SJCRH30 (cell line): Measurements from ENCODE around the gene NNAT. TPM values are rescaled to one million over a fixed set of nuclear protein-coding genes. Genes with fewer than 3 reads are reported as not detected.

ENCODE experiments used
- DNase-seq, 2 experiments: peaks; one replicate each; pipeline ENCODE4 v3.0.0-alpha.2; 2015 to 2020
- H3K27ac ChIP-seq: fragments of 250-450 bp; sonication (Bioruptor Pico); 2 replicates; pipeline ENCODE4 v1.5.1; 2020; ENCODE audit warnings: mild to moderate bottlenecking, moderate library complexity
- H3K27me3 ChIP-seq: fragments of 250-450 bp; sonication (Bioruptor Pico); 2 replicates; pipeline ENCODE4 v1.5.1; 2020; ENCODE audit warnings: mild to moderate bottlenecking, moderate library complexity
- H3K36me3 ChIP-seq: fragments of 250-450 bp; sonication (Bioruptor Pico); 2 replicates; pipeline ENCODE4 v1.5.1; 2020; ENCODE audit warnings: mild to moderate bottlenecking, moderate library complexity
- H3K4me1 ChIP-seq: fragments of 250-450 bp; sonication (Bioruptor Pico); 2 replicates; pipeline ENCODE4 v1.5.1; 2020; ENCODE audit warnings: mild to moderate bottlenecking, moderate library complexity
- H3K4me3 ChIP-seq: fragments of 250-450 bp; sonication (Bioruptor Pico); 2 replicates; pipeline ENCODE4 v1.5.1; 2020; ENCODE audit warnings: mild to moderate bottlenecking, moderate library complexity
- H3K9me3 ChIP-seq: fragments of 250-450 bp; sonication (Bioruptor Pico); replicated peaks from 2 replicates; pipeline ENCODE4 v1.5.1; 2020; ENCODE audit warnings: mild to moderate bottlenecking, moderate library complexity
- total RNA-seq: library from RNA; depleted of rRNA; stranded (reverse); fragments of >200 nt; shearing (Covaris generic); gene quantifications from 2 replicates; pipeline ENCODE4 v1.2.3, GENCODE V29; 2014

Gene NNAT
- total RNA-seq, 1 experiment from 2014 or later, result not detected

DNA sequence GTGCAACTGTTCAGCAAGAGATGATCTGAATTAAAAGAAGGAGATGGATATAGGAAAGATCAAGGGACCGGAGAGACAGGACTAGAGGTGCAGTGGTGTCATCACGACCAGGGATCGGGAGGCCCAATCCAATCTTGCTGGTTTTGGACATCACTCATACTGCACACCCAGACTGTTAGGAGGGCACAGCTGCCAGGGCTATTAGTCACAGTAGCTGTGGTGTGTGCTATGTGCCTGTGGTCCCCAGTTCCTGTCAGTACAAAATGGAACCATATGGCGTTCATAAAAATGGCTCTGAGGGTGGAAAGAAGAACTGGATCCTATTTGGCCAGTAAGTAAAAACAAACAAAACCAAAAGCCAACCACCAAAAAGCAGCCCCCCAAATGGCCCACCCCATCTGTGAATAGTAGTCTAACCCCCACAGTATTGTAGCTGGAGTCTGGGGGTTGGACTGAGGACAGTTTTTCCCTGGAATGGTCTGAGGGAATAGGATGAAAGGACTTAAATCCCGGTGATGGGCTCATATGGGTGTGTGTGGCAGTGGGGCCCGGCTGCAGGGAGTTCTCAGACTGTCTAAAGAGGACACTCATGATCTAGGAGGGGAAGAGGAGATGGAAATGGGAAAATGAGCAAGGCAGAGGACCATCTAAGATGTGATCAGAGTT is 9.3 kb upstream of the NNAT start:
- DNase-seq, result peak; percentile 79 to 84
- no peaks in the 10 kb centered on the region for H3K27me3 ChIP-seq
- no peaks in the 10 kb centered on the region for H3K9me3 ChIP-seq
- peak overlapping the region; percentile 78 for H3K27ac ChIP-seq
- H3K36me3 ChIP-seq, result peaks cover 76% of the 10 kb centered on the region
- H3K4me3 ChIP-seq, result no peak overlapping the region
- peaks cover 54% of the 10 kb centered on the region for H3K4me1 ChIP-seq

DNA sequence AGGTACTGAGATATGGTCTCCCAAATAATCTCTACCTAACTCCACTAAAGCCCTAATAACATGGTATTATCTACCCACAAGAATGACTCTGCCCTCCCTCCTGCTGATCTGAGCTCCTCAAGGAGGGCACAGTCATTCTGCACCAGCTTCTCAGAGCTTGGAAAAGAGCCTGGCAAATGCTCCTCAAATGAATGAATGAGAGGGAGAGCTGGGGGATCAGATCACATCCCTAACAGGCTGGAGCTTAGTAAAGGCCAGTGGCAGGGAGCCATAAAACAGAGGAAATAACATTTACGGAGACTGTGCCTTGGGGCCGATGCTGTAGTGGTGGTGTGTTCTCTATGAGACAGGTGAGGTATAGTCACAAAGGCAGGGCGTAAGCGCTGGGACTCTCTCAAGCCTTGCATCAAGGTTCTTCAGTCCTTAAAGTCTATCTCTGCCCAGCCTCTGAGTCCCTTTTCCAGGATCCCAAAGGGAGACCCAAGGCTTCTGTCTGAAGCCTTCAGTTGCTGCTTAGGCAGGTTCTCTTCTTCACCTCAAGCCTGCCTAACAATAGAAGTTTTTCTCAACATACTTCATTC is 7.2 kb upstream of the NNAT start:
- peaks cover 78% of the 10 kb centered on the region for H3K36me3 ChIP-seq

DNA sequence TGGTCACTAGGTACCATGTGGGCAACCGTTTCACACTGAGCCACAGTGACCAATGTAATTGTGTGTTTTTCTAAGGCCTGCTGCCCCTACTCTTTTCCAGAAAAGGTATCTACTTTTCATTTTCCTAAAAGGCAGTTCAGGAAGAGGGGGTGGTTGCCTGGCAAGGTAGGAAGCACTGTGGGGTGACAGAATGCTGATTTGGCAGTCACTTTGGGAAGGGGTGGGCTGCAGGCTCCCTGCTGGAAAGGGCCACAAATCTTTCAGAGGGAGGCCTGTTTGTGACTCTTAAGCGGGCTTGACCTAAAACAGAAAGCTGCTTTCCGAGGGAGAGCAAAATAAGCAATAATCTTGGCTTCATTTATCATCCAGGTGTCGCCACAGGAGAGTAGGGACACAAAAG is 5.2 kb upstream of the NNAT start:
- Histone ChIP-seq H3K4me1 (peaks cover 77% of the 10 kb centered on the region), H3K9me3 (no peaks in the 10 kb centered on the region), H3K4me3 (no peak overlapping the region), H3K27me3 (no peaks in the 10 kb centered on the region), H3K36me3 (peaks cover 78% of the 10 kb centered on the region), H3K27ac (peak overlapping the region; percentile 76; the same call in 1 of the 2 replicates)
- DNase-seq, result no peak

More for the DNA sequence above, 7.2 kb upstream of the NNAT start:
- Histone ChIP-seq H3K4me1 (peaks cover 60% of the 10 kb centered on the region), H3K4me3 (no peak overlapping the region), H3K9me3 (no peaks in the 10 kb centered on the region), H3K27me3 (no peaks in the 10 kb centered on the region), H3K27ac (no peak overlapping the region)
- DNase-seq, result no peak

DNA sequence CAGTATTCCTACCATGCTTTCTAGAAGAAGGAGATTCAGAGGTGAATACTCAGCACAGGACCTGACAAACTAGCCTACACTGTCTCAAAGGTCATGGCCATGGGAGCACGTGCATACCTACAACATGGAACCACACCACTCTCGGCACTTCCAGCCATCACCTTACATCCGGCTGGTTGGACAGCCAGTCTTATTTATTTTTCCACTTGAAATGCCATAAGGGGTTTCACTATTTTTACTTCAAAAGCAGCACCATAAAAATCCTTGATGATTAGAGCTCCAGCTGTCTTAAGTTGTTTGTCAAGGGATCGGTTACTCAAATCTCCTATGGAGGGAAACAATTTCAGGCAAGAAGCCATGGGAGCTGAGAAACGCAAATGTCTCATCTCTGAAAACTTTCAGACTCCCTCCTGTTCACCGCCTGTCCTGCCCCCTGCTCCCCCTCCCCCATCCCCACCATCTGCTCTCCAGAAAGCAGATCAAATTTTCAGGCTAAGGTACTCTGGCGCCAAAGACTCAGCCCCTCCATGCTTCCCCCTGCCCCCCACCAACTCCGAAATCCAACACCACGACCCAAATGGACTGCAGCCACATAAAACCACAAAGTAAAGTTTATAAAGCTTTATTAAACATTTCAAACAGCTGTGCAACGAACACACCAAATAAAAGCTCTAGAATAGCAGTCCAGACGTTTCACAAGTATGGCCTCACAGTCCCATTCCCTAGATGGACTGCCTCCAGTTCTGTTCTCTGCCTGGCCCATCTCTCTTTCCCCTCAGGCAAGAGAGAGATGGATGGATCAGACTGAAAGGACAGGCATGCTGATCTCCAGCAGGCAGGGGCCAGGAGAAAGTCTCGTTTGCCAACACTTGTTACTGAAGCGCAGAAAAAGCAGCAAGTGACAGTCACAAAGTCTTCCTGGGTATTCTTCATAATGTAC is 4.0 kb upstream of the NNAT start:
- H3K4me3 ChIP-seq, result no peak overlapping the region
- peaks cover 79% of the 10 kb centered on the region for H3K36me3 ChIP-seq
- H3K9me3 ChIP-seq, result no peaks in the 10 kb centered on the region
- H3K4me1 ChIP-seq, result peaks cover 67% of the 10 kb centered on the region
- peak; percentile 96 to 97 for DNase-seq
- peak overlapping the region; percentile 76 for H3K27ac ChIP-seq
- H3K27me3 ChIP-seq, result no peaks in the 10 kb centered on the region

DNA sequence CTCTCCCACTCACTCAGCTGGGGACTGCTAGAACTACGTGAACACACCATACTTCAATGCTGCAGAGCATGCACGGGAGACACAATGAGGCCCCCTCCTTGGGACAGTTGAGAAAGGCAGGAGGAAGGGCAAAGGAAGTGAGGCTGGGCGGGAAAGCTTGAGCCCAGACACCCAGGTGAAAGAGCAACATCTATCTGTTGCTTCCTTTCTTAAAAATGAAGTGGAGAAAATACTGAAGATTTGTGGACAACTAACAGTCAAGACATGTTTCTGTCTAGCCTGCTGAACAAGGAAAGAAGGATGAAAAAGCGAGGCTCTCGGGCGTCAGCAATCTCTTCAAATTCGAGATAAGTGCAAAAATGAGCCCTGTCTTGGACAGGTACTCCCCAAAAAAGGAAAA is 3.0 kb upstream of the NNAT start:
- no peaks in the 10 kb centered on the region for H3K27me3 ChIP-seq
- peak overlapping the region; percentile 76 for H3K27ac ChIP-seq
- H3K4me3 ChIP-seq, result no peak overlapping the region
- DNase-seq, result peak in 1 of 2 experiments; percentile 50
- no peaks in the 10 kb centered on the region for H3K9me3 ChIP-seq
- H3K4me1 ChIP-seq, result peaks cover 57% of the 10 kb centered on the region
- peaks cover 76% of the 10 kb centered on the region for H3K36me3 ChIP-seq

DNA sequence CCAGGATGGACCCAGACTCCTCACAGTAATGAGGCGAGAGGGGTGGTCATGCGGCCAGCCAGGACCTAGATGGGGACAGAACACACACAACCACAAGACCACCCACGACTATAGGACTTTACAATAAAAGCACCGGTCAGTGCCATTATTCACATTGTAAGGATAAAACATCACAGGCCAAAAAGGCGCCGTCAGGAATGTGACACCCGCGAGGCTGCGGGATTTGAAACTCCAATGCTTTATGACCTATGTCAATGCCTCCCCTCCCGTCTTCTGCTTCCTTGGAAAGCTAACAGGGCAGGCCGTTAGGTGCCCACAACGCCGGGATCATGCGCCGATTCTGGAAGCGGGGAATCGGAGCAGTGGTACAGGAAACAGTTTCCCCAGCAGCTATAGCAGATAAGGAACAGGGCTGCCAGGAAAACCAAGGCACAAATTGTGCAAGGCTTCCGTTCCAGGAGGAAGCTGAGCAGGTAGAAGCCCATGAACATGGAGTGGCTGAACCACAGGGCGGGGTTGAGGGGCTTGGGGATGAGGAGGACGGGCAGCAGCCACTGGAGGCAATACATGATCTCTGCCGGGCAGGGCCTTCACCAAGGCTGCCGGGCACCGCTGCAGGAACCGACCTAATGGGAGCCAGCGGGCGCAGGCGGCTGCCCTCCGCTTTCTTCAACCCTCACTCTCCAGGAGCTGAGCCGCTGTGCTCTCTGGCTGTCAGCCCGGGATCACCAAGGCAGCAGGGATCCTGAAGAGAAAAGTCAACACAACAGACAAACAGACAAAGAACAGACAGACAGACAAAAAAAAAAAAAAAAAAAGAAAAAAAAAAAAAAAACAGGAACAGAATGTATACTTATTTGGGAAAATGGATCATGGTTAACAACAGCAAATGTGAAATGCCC is 2.2 kb upstream of the NNAT start:
- Histone ChIP-seq H3K27me3 (no peaks in the 10 kb centered on the region), H3K4me3 (no peak overlapping the region), H3K27ac (peak overlapping the region; percentile 76), H3K36me3 (peaks cover 74% of the 10 kb centered on the region), H3K4me1 (peaks cover 57% of the 10 kb centered on the region), H3K9me3 (no peaks in the 10 kb centered on the region)
- peak; percentile 70 to 72 for DNase-seq

DNA sequence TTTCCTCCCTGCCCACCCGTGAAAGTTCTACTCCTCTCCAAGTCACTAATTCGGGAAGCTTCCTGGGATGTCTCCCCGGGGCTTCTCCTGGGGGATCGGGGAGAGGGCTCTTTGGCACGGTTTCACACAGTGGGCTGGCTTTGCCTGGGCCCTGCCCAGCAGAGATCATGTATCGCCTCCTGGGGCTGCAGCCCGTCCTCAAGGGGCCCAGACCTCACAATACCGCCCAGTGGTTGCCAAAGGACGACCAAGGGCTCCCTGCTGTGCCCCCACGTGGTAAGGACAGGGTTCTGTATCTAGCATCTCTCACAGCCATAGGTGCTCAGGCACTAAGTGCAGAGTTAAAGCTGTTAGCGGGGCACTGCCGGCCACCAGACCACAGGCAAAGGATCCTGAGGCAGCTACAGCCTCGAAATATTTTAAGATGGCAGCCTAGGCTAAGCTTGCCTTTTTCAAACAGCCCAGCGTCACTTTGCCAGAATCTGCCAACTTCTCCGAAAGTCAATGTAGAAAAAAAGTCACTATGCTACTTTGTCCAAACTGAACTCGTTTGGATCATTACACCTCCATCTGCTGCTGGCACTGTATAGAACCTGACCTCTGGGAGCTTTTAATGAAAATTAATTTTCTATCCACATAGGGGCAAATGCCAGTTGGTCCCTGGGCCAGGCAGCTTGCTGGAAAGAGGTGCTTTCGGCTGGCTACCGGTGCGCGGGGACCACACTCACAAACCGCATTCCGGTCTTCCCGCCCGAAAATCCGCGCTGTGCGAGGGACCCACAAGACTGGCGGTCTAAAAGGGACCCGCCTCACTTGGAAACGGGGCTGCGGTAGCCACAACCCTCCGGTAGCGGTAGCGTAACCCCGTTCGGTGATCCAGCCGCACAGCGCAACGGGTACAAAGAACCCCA is 1.3 kb upstream of the NNAT start:
- Histone ChIP-seq H3K4me1 (peaks cover 64% of the 10 kb centered on the region), H3K36me3 (peaks cover 65% of the 10 kb centered on the region), H3K9me3 (no peaks in the 10 kb centered on the region), H3K27ac (peak overlapping the region; percentile 76), H3K4me3 (no peak overlapping the region), H3K27me3 (no peaks in the 10 kb centered on the region)
- DNase-seq, result peak; percentile 95 to 97

DNA sequence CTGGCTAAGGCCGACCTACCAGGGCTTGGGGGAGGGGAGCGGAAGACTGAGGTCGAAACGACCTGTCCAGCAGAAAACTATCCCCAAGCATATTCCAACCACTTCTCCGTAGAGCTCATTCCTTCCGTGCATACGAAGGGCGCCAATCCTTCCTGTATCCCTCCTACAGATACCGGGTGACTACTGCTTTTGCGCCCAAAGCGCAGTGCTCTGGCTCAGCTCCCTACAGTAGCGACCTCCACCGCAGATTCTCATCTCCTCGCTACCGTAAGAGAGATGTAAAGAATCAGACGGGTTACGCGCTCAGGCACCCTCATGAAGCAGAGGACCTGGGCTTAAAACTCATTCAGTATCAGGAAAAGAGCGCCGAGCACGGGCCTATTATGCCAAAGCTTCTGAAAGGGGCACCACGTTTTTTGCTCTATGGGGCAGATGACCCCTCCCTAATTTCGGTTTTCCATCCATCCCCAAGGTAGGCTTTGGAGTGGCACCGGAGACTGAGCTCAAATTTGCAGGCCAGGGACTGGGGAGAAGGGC is 563 bp upstream of the NNAT start:
- Histone ChIP-seq H3K27me3 (no peaks in the 10 kb centered on the region), H3K36me3 (peaks cover 57% of the 10 kb centered on the region), H3K4me1 (peaks cover 67% of the 10 kb centered on the region), H3K4me3 (no peak overlapping the region), H3K9me3 (no peaks in the 10 kb centered on the region), H3K27ac (no peak overlapping the region)
- no peak for DNase-seq

DNA sequence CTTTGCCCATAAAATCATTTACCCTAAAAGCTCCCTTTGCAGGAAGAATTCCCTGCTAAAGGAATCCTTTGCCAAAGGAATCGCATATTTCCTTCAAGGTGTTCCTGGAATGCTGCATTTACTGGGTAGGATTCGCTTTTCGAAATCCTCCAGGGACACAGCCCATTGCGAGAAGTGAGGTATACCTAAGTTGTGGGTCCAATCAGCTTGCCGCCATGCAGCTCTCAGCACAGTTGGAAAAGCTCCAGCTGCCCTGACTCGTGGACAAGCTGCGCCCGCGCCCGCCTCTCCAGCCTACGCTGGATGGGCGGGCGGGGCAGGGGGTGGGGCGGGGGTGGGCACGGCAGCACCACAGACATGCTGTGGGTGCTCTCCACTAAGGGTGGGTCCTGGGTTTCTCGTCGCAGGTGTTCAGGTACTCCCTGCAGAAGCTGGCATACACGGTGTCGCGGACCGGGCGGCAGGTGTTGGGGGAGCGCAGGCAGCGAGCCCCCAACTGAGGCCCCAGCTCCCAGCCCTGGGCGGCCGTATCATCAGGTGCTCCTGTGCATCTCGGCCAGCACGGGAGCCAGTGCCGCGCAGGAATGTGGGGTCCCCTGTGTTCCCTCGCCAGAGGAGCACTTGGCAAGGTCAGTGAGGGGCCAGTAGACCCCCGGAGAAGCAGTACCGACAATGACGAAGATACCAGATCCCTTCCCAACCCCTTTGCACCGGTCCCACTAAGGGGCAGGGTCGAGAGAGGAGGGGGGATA is 1.4 kb downstream of the NNAT start:
- H3K36me3 ChIP-seq, result peaks cover 47% of the 10 kb centered on the region
- DNase-seq, result no peak
- peaks cover 54% of the 10 kb centered on the region for H3K4me1 ChIP-seq
- H3K27me3 ChIP-seq, result no peaks in the 10 kb centered on the region
- H3K9me3 ChIP-seq, result no peaks in the 10 kb centered on the region
- no peak overlapping the region for H3K27ac ChIP-seq
- H3K4me3 ChIP-seq, result no peak overlapping the region

DNA sequence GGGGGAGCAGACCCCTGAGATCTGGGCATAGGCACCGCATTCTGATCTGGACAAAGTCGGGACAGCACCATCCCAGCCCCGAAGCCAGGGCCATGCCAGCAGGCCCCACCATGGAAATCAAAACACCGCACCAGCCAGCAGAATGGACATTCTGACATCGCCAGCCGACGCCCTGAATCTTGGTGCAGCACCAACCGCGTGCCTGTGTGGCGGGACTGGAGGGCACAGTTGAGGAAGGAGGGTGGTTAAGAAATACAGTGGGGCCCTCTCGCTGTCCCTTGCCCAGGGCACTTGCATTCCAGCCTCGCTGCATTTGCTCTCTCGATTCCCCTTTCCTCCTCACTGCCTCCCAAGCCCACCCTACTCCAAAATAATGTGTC is 2.0 kb downstream of the NNAT start:
- Histone ChIP-seq H3K27ac (no peak overlapping the region), H3K4me3 (no peak overlapping the region), H3K4me1 (peaks cover 48% of the 10 kb centered on the region), H3K9me3 (no peaks in the 10 kb centered on the region), H3K36me3 (peaks cover 43% of the 10 kb centered on the region), H3K27me3 (no peaks in the 10 kb centered on the region)
- DNase-seq, result no peak

DNA sequence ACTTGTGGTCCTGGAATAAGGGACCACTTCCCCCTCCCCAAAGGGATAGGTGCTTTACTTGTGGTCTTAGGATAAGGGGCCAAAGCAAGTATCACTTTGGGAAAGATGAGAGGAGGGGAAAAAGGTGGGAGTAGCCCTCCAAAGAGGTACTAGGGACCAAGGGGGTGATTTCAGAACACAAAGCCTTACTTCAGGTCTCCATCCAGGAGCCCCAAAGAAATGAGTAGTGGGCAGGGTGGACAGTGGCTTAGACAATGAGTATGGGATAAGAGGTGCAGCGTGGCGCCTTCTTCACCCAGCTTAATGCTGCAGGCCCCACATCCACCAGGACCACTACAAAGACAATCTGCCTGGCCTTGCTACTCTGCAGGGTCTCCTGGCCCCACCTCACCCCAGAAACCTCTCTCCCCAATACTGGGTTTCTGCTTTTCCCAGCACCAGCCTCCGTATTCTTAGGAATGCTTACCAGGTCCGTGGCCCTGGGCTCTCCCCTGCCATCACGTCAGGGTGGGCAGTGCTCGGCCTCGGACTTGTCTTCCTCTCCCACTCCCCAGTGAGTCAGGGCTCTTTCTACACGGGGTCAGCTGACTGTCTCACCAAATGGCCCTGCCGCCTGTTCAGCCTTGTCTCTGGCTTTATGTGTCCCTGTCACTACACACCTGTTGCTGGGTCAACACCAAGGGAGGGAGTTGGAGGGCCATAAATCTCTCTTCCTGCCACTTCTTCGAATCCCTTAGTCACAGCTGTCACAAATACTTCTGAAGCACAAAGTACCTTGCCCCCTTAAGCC is 3.1 kb downstream of the NNAT start:
- Histone ChIP-seq H3K4me3 (peak overlapping the region; percentile 99), H3K27ac (peak overlapping the region; percentile 76), H3K36me3 (peaks cover 34% of the 10 kb centered on the region), H3K4me1 (peaks cover 37% of the 10 kb centered on the region), H3K27me3 (no peaks in the 10 kb centered on the region), H3K9me3 (no peaks in the 10 kb centered on the region)
- DNase-seq, result peak; percentile 98 to 99
